LNCaP clone FGC (cell line): ENCODE measurements around the gene GNPTAB.
"Not testable (repeated sequence)": the region's sequence is repeated elsewhere in the genome, so short reads cannot be mapped to it uniquely, and the experiment has no call there.

Experiments
- DNase-seq: peaks from one replicate; pipeline ENCODE4 v3.0.0-alpha.2; 2011; ENCODE audit warnings: low read depth
- H3K4me3 ChIP-seq: 2 replicates; pipeline ENCODE4 v1.5.1; 2011; ENCODE audit warnings: mild to moderate bottlenecking, low read depth, low read length, control low read depth
- TF ChIP-seq, protein P1 (sequence below): IDR thresholded peaks from 2 replicates; pipeline ENCODE4 v1.5.1; 2012; ENCODE audit warnings: mild to moderate bottlenecking; ENCODE audit not compliant: control insufficient read depth, insufficient read depth; ENCODE audit errors: extremely low read depth

Gene GNPTAB

DNA sequence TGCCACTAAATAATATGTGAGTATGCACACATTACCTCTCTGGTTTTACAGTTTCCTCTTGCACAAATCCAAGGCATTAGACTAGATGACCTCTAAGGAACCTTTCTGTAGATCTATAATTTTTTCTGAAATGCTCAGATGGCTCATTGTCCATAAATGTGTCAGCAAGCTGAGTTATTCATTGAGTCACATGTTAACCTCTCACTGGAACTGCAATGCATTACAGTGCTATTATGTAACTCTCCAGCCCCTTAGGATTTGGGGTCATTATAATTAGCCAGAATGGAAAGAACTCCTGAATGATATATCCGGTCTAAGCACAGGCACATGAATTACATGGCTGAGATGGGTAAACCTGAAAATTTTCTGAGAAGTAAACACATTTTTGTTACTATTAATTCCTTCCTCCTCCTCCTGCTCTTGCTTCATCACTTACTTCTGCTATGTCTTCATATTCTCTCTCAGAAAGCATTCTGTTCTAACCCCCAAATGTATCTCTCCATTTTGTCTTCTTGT lies 26.3 kb upstream of the GNPTAB start:
- no peak overlapping the region for H3K4me3 ChIP-seq
- DNase-seq, result no peak
- TF ChIP-seq, protein P1, sequence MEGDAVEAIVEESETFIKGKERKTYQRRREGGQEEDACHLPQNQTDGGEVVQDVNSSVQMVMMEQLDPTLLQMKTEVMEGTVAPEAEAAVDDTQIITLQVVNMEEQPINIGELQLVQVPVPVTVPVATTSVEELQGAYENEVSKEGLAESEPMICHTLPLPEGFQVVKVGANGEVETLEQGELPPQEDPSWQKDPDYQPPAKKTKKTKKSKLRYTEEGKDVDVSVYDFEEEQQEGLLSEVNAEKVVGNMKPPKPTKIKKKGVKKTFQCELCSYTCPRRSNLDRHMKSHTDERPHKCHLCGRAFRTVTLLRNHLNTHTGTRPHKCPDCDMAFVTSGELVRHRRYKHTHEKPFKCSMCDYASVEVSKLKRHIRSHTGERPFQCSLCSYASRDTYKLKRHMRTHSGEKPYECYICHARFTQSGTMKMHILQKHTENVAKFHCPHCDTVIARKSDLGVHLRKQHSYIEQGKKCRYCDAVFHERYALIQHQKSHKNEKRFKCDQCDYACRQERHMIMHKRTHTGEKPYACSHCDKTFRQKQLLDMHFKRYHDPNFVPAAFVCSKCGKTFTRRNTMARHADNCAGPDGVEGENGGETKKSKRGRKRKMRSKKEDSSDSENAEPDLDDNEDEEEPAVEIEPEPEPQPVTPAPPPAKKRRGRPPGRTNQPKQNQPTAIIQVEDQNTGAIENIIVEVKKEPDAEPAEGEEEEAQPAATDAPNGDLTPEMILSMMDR, result no peak

DNA sequence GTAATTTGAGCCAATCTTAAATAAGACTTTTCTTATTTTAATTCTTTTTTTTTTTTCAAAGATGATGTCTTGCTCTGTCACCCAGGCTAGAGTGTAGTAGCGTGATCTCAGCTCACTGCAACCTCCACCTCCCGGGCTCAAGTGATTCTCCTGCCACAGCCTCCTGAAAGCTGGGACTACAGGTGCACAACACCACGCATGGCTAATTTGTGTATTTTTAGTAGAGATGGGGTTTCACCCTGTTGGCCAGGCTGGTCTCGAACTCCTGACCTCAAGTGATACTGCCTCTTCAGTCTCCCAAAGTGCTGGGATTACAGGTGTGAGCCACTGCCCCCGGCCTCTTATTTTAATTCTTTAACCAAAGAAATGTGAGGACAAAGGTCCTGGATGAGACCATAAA lies 25.9 kb upstream of the GNPTAB start:
- H3K4me3 ChIP-seq, DNase-seq: not testable (repeated sequence)

DNA sequence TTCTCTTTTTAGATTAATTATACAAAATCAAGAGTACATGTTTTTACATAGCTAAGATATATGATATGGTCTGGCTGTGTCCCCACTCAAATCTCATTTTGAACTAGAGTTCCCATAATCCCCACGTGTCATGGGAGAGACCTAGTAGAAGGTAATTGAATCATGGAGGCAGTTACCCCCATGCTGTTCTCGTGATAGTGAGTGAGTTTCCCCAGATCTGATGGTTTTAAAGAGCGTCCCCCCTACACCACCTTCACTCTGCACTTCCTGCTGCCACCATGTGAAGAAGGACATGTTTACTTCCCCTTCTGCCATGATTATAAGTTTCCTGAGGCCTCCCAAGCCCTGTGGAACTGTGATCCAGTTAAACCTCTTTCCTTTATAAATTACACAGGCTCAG lies 25.2 kb upstream of the GNPTAB start:
- DNase-seq, result no peak
- no peak overlapping the region for H3K4me3 ChIP-seq
- TF ChIP-seq, protein P1, result no peak

DNA sequence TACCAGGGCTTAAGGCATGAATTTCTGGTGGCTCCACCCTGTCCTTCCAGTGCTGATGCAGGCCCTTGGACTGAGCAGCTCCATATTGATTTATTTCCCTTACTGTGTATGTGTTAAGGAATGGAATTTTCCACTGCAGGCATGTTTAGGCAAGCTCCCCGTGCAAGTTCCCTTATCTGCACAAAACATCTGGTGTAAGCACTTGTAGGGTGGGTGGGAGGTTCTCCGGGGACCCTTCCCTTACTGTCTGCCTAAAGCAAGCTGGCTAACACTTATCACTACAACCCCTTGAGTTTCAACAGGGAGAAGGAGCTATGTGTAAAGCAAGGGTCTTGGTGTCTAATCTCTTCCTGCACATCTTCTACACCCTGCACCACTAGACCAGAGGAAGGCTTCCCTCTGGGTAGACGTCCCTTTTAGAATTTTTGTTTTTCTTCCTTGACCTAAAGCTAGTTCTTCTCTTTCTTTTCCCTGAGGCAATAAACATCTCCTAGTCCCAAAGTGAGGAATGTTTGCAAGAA lies 24.7 kb upstream of the GNPTAB start:
- H3K4me3 ChIP-seq, result no peak overlapping the region
- TF ChIP-seq, protein P1, result no peak
- DNase-seq, result no peak

DNA sequence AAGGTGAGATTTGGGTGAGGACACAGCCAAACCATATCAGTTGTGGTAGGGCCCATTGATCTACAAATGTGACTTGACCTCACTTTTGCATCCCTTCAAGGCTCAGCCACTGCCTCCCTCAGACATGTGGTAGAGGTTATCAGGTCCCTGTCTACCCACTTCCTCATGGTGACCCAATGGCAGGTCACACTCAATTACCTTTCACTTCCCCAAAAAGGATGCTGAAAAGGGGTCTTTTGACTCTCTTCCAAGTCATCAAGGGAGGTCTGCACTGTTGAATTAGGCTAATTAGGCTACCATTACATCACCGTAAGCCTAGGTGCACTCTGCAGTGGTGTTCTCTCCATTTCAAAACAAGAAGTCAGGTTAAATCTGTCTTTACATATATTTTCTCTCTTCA lies 24.0 kb upstream of the GNPTAB start:
- DNase-seq, result no peak

DNA sequence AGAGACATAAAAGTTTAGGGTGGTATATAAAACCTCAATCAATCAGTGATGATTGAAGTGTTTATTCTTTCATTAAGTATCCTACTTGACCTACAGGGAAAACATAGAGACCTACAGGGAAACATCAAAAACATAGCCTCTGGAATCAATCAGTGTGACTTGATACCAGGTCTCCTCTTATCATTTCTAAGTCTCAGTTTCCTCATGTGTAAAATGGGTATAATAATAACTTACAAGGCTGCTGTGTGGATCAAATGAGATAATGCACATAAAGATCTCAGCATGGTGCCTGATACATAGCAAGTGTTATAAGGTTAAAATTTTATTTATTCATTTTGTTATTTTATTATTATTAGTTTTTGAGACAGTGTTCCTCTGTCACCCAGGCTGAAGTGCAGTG lies 22.2 kb upstream of the GNPTAB start:
- TF ChIP-seq, protein P1, result no peak
- DNase-seq, result no peak
- H3K4me3 ChIP-seq, result no peak overlapping the region

More for the DNA sequence above, 24.0 kb upstream of the GNPTAB start:
- H3K4me3 ChIP-seq, result no peak overlapping the region
- TF ChIP-seq, protein P1, result no peak

DNA sequence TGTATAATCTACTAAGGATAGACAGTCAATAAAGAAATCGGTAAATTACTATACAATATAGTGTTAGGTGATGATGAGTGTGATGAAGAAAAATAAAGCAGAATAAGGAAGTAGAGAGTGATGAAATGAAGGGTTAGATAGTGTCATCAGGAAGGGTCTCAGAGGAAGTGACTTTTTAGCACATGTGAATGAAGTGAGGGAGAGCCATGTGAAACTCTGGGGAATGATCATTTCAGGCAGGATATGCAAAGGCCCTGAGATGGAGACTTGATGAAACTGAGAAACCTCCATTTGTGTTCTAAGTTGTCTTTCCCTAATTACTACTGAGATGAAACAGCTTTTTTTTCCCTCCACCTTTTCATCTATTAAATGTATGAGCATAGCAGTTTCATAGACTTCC lies 19.4 kb upstream of the GNPTAB start:
- TF ChIP-seq, protein P1, result no peak
- DNase-seq, result no peak
- no peak overlapping the region for H3K4me3 ChIP-seq

DNA sequence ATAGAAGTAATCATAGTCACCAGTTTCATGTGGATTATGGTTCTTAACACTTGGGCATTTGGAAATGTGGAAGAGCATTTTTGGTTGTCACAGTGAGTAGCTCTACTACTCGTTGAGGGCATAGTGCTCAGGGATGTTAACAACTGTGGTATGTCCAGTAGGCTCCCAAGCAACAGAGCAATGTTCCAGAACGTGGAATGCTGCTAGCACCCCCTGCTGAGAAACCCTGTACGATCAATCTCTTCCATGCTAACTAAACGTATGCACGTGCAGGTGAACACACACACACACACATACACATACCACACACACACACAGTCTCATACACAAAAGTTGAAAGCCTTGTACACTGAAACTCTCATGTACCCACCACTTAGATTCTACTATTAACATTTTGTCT lies 16.6 kb upstream of the GNPTAB start:
- TF ChIP-seq, protein P1, result no peak
- H3K4me3 ChIP-seq, result no peak overlapping the region
- DNase-seq, result no peak
